ENCODE measurements around the gene CHD3. TPM values are rescaled to one million over a fixed set of nuclear protein-coding genes. Genes with fewer than 3 reads are reported as not detected.

The CHD3 gene
- total and polyA plus RNA-seq, 2 experiments from 2014 or later = 41.2 to 75.3 TPM

GRCh38 chr17:7841915-7842379 lies 46.6 kb upstream of the CHD3 start:
- Histone ChIP-seq H3K4me2 (peak overlapping the region; percentile 94), H3K27ac (peak overlapping the region; percentile 99), H3K9me3 (ENCODE audit: low read depth) (no peaks in the 10 kb centered on the region), H4K20me1 (ENCODE audit: insufficient read depth, poor library complexity, severe bottlenecking) (peaks cover 52% of the 10 kb centered on the region), H3K27me3 (no peaks in the 10 kb centered on the region), H2AFZ (no peak overlapping the region), H3K9me2 (replicated peaks; ENCODE audit: insufficient read depth) (no peaks in the 10 kb centered on the region), H3K79me2 (peaks cover 71% of the 10 kb centered on the region), H3K36me3 (replicated peaks; ENCODE audit: insufficient read depth, low read depth) (no peaks in the 10 kb centered on the region), H3K4me1 (ENCODE audit: insufficient read depth) (peaks cover 36% of the 10 kb centered on the region), H3K4me3 (peak overlapping the region; percentile 73)
- WGBS (ENCODE audit: low lambda C conversion rate, missing lambda C conversion rate) = 1% methylated on average over 28 of the region's 46 CpGs
- TF ChIP-seq EZH2 (IDR thresholded peaks at IDR 0.05; ENCODE audit: borderline replicate concordance) = no peak
- no peak for TF ChIP-seq CTCF (IDR thresholded peaks at IDR 0.05; ENCODE audit: poor library complexity)
- TF ChIP-seq EZH2phosphoT487 (IDR thresholded peaks at IDR 0.05; ENCODE audit: low read depth, severe bottlenecking, unreplicated experiment) = no peak
- peak; percentile 97 for DNase-seq (ENCODE audit: low spot score)

- H4K20me1 ChIP-seq (ENCODE audit: insufficient read depth, poor library complexity, severe bottlenecking) = peaks cover 52% of the 10 kb centered on the region
- under 1% methylated on average over 31 of the region's 47 CpGs for WGBS (ENCODE audit: low lambda C conversion rate, missing lambda C conversion rate)
- no peaks in the 10 kb centered on the region for H3K36me3 ChIP-seq (replicated peaks; ENCODE audit: insufficient read depth, low read depth)
- H3K4me2 ChIP-seq = peak overlapping the region; percentile 94
- H3K9me2 ChIP-seq (replicated peaks; ENCODE audit: insufficient read depth) = no peaks in the 10 kb centered on the region
- H3K4me3 ChIP-seq = peak overlapping the region; percentile 73
- DNase-seq (ENCODE audit: low spot score) = peak; percentile 91
- peaks cover 36% of the 10 kb centered on the region for H3K4me1 ChIP-seq (ENCODE audit: insufficient read depth)
- no peaks in the 10 kb centered on the region for H3K27me3 ChIP-seq
- peaks cover 72% of the 10 kb centered on the region for H3K79me2 ChIP-seq
- H3K9me3 ChIP-seq (ENCODE audit: low read depth) = no peaks in the 10 kb centered on the region
- H2AFZ ChIP-seq = no peak overlapping the region
- TF ChIP-seq EZH2phosphoT487 (IDR thresholded peaks at IDR 0.05; ENCODE audit: low read depth, severe bottlenecking, unreplicated experiment) (no peak), EZH2 (IDR thresholded peaks at IDR 0.05; ENCODE audit: borderline replicate concordance) (no peak), CTCF (IDR thresholded peaks at IDR 0.05; ENCODE audit: poor library complexity) (no peak)
- peak overlapping the region; percentile 99 for H3K27ac ChIP-seq
Measured at GRCh38 chr17:7842380-7843256, 46.0 kb upstream of the CHD3 start.

DNA sequence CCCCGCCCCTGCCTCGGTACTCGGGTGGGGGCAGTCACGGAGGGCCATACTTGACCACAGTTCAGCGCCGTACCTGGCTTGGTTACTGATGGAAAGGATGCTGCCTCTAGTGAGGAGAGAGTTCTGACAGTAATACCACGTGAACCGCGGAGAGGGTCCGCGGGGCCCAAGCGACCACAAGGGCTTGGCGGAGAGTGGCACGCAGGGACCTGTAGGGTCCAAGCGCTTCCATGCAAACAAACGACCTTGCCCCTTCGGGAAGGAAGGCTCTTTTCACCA lies 45.4 kb upstream of the CHD3 start:
- no peak overlapping the region for H2AFZ ChIP-seq
- peak overlapping the region; percentile 99 for H3K27ac ChIP-seq
- DNase-seq (ENCODE audit: low spot score) = no peak
- peaks cover 57% of the 10 kb centered on the region for H4K20me1 ChIP-seq (ENCODE audit: insufficient read depth, poor library complexity, severe bottlenecking)
- no peaks in the 10 kb centered on the region for H3K36me3 ChIP-seq (replicated peaks; ENCODE audit: insufficient read depth, low read depth)
- H3K79me2 ChIP-seq = peaks cover 69% of the 10 kb centered on the region
- H3K27me3 ChIP-seq = no peaks in the 10 kb centered on the region
- peaks cover 36% of the 10 kb centered on the region for H3K4me1 ChIP-seq (ENCODE audit: insufficient read depth)
- H3K4me3 ChIP-seq = peak overlapping the region; percentile 73
- WGBS (ENCODE audit: low lambda C conversion rate, missing lambda C conversion rate) = 1% methylated on average over 16 of the region's 17 CpGs
- TF ChIP-seq EZH2 (IDR thresholded peaks at IDR 0.05; ENCODE audit: borderline replicate concordance) = no peak
- no peak for TF ChIP-seq CTCF (IDR thresholded peaks at IDR 0.05; ENCODE audit: poor library complexity)
- no peak for TF ChIP-seq EZH2phosphoT487 (IDR thresholded peaks at IDR 0.05; ENCODE audit: low read depth, severe bottlenecking, unreplicated experiment)
- no peaks in the 10 kb centered on the region for H3K9me3 ChIP-seq (ENCODE audit: low read depth)
- no peaks in the 10 kb centered on the region for H3K9me2 ChIP-seq (replicated peaks; ENCODE audit: insufficient read depth)
- peak overlapping the region; percentile 94 for H3K4me2 ChIP-seq

All from hepatocyte (in vitro differentiated cells).